ENCODE results near the gene ISCU. TPM values are rescaled to one million over a fixed set of nuclear protein-coding genes. Genes with fewer than 3 reads are reported as not detected.

The ISCU gene
- polyA plus RNA-seq, 1 of the 3 experiments (the other 2 are of a cell fraction), result 165 TPM

DNA sequence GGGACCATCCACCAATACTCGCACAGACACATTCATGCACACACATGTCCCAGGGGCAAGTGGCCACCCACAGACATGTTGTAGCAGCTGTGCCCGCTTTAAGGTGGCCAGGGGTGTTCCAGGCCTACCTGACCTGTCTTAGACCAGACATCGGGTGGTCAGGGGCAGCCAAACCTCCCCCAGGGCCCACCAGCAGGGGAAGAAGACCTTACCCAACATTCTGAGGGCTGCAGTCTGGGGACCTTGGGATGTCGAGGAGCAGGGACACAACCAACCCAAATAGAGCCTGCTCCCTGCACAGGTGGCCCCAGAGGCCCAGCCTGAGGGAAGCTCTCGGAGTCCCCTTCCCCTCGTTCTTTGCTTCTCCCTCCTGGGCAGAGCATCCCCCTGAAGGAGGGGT, 37.1 kb downstream of the ISCU start:
- DNase-seq, result no peak
- H3K4me3 ChIP-seq (ENCODE audit: low read depth in 2 of 2, low read length in 1 of 2), result no peak overlapping the region
- H4K20me1 ChIP-seq (ENCODE audit: insufficient read depth), result no peaks in the 10 kb centered on the region
- H3K27ac ChIP-seq (ENCODE audit: low read depth in 2 of 2, low read length in 1 of 2), result no peak overlapping the region
- no peaks in the 10 kb centered on the region for H3K27me3 ChIP-seq (ENCODE audit: insufficient read depth)
- H3K4me1 ChIP-seq (ENCODE audit: control insufficient read depth in 1 of 2, insufficient read depth in 2 of 2, low read depth in 1 of 2, low read length in 1 of 2), result peaks cover 0 to 26% of the 10 kb centered on the region in 2 experiments; a peak in 1 of 4 replicates
- H3K4me2 ChIP-seq, result no peak overlapping the region
- no peaks in the 10 kb centered on the region for H3K79me2 ChIP-seq (ENCODE audit: insufficient read depth)
- 95% methylated on average over 4 of the region's 6 CpGs for WGBS (ENCODE audit: low lambda C conversion rate)
- peaks cover 7% of the 10 kb centered on the region for H3F3A ChIP-seq (replicated peaks; ENCODE audit: insufficient read depth)
- ChIA-PET CTCF (interaction anchor here (0.8 to 2.0 kb wide), 3 partner anchors 18 to 37 kb away, joined by 4 to 6 read pairs (median 5); partner anchors contain the start of gene ISCU), POLR2A (no interaction called here)
- no peak for TF ChIP-seq EZH2phosphoT487 (IDR thresholded peaks at IDR 0.05; ENCODE audit: borderline replicate concordance, low read depth)
- no peak for TF ChIP-seq RFX5 (IDR thresholded peaks at IDR 0.05; ENCODE audit: low read length)
- TF ChIP-seq FOXJ3 (CRISPR knock-in tag; IDR thresholded peaks at IDR 0.05), result no peak
- no peak for TF ChIP-seq MXI1 (IDR thresholded peaks at IDR 0.05; ENCODE audit: low read depth, low read length)
- TF ChIP-seq, protein P1, sequence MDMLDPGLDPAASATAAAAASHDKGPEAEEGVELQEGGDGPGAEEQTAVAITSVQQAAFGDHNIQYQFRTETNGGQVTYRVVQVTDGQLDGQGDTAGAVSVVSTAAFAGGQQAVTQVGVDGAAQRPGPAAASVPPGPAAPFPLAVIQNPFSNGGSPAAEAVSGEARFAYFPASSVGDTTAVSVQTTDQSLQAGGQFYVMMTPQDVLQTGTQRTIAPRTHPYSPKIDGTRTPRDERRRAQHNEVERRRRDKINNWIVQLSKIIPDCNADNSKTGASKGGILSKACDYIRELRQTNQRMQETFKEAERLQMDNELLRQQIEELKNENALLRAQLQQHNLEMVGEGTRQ (IDR thresholded peaks at IDR 0.05; ENCODE audit: borderline replicate concordance, low read depth, low read length), result no peak
- no peak for TF ChIP-seq GATA2 (CRISPR knock-in tag; IDR thresholded peaks at IDR 0.05)
- no peak for TF ChIP-seq RXRA (IDR thresholded peaks at IDR 0.05; ENCODE audit: borderline replicate concordance, low read depth)
- TF ChIP-seq TAF1 (IDR thresholded peaks at IDR 0.05; ENCODE audit: borderline replicate concordance, low read depth, low read length), result no peak
- TF ChIP-seq, protein P2, sequence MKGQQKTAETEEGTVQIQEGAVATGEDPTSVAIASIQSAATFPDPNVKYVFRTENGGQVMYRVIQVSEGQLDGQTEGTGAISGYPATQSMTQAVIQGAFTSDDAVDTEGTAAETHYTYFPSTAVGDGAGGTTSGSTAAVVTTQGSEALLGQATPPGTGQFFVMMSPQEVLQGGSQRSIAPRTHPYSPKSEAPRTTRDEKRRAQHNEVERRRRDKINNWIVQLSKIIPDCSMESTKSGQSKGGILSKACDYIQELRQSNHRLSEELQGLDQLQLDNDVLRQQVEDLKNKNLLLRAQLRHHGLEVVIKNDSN (IDR thresholded peaks at IDR 0.05; ENCODE audit: borderline replicate concordance, low read depth), result no peak
- TF ChIP-seq FOXM1 (IDR thresholded peaks at IDR 0.05; ENCODE audit: low read depth), result no peak
- no peak for TF ChIP-seq FOSL2 (IDR thresholded peaks at IDR 0.05; ENCODE audit: borderline replicate concordance, low read depth)
- TF ChIP-seq MEF2A (IDR thresholded peaks at IDR 0.05; ENCODE audit: borderline replicate concordance, low read depth), result no peak
- TF ChIP-seq SMC3 (IDR thresholded peaks at IDR 0.05; ENCODE audit: low read depth, low read length), result no peak
- TF ChIP-seq EP300 (IDR thresholded peaks at IDR 0.05; ENCODE audit: borderline replicate concordance in 1 of 2, low read depth in 1 of 2, low read length in 1 of 2), result no peak
- TF ChIP-seq ELF1 (IDR thresholded peaks at IDR 0.05), result no peak
- TF ChIP-seq, protein P3, sequence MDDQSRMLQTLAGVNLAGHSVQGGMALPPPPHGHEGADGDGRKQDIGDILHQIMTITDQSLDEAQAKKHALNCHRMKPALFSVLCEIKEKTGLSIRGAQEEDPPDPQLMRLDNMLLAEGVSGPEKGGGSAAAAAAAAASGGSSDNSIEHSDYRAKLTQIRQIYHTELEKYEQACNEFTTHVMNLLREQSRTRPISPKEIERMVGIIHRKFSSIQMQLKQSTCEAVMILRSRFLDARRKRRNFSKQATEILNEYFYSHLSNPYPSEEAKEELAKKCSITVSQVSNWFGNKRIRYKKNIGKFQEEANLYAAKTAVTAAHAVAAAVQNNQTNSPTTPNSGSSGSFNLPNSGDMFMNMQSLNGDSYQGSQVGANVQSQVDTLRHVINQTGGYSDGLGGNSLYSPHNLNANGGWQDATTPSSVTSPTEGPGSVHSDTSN (IDR thresholded peaks at IDR 0.05), result no peak
- H3K9ac ChIP-seq, result no peak overlapping the region
- H3K36me3 ChIP-seq (replicated peaks in 1 of 2; ENCODE audit: control insufficient read depth in 1 of 2, insufficient read depth in 2 of 2, low read length in 1 of 2), result no peaks in the 10 kb centered on the region
- H2AFZ ChIP-seq (ENCODE audit: low read depth), result no peak overlapping the region
- H3K9me3 ChIP-seq, result no peaks in the 10 kb centered on the region
- no peaks in the 10 kb centered on the region for H3K9me2 ChIP-seq

Measured in SK-N-SH (cell line).